AG04450 (cell line): ENCODE data around the gene AP1B1. TPM values are rescaled to one million over a fixed set of nuclear protein-coding genes. Genes with fewer than 3 reads are reported as not detected.
"Not testable (repeated sequence)": the region's sequence is repeated elsewhere in the genome, so short reads cannot be mapped to it uniquely, and the experiment has no call there.

ENCODE experiments used
- CTCF ChIA-PET: fragments of 300-600, 350-600 bp; formaldehyde crosslinking; extraction: SDS; loops from one replicate; lab custom pipeline; 2022; ENCODE audit warnings: antibody characterized with exemption, inconsistent platforms; lab: Charles Lee
- POLR2A ChIA-PET: fragments of 350-600 bp; formaldehyde crosslinking; extraction: SDS; loops from one replicate; lab custom pipeline; 2021; ENCODE audit warnings: antibody characterized with exemption, inconsistent platforms; lab: Yijun Ruan, JAX
- DNase-seq: peaks from one replicate; pipeline ENCODE4 v3.0.0-alpha.2; 2011; ENCODE audit warnings: low read depth, low spot score
- H3K27ac ChIP-seq: one replicate; pipeline ENCODE4 v1.5.1; 2012; ENCODE audit warnings: low read depth, low read length, control low read depth
- H3K27me3 ChIP-seq: one replicate; pipeline ENCODE4 v1.6.0; 2012; ENCODE audit warnings: low read length; ENCODE audit not compliant: control insufficient read depth, insufficient read depth
- H3K4me3 ChIP-seq: 2 replicates; pipeline ENCODE4 v1.5.1; 2011; ENCODE audit warnings: mild to moderate bottlenecking, low read depth, low read length, control low read depth
- H3K9me3 ChIP-seq: 2 replicates; pipeline ENCODE4 v1.5.1; 2012; ENCODE audit warnings: low read length; ENCODE audit not compliant: control insufficient read depth, insufficient read depth
- polyA plus RNA-seq: library from polyadenylated mRNA; depleted of rRNA; stranded (reverse); fragments of >200 nt; gene quantifications from 2 replicates; pipeline ENCODE4 v1.2.3, GENCODE V29; 2011
- TF ChIP-seq, protein P1 (sequence below): IDR thresholded peaks from 2 replicates; pipeline ENCODE4 v1.5.1; 2011; ENCODE audit warnings: low read depth, low read length, control low read depth, inconsistent platforms

Gene AP1B1
- polyA plus RNA-seq, 1 experiment = 54.1 TPM

DNA sequence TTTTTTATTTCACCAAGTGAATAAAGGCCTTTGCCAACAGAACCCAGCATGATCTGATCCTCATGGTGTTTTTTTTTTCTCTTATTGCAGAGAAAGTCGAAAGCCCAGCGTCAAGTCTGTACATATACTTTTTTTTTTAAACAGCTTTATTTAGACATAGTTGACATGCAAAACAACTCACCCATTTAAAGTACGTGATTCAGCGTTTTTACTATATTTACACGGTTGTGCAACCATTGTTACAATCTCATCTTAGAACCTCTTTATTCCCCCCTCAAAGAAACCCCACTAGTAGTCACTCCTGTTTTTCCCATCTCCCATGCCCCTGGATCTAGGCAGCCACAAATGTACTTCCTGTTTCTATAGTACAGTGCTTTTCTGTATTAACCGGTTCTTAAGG is 20.6 kb upstream of the AP1B1 start:
- Histone ChIP-seq H3K27ac (no peak overlapping the region), H3K4me3 (no peak overlapping the region), H3K27me3 (no peaks in the 10 kb centered on the region), H3K9me3 (no peaks in the 10 kb centered on the region)
- TF ChIP-seq, protein P1, sequence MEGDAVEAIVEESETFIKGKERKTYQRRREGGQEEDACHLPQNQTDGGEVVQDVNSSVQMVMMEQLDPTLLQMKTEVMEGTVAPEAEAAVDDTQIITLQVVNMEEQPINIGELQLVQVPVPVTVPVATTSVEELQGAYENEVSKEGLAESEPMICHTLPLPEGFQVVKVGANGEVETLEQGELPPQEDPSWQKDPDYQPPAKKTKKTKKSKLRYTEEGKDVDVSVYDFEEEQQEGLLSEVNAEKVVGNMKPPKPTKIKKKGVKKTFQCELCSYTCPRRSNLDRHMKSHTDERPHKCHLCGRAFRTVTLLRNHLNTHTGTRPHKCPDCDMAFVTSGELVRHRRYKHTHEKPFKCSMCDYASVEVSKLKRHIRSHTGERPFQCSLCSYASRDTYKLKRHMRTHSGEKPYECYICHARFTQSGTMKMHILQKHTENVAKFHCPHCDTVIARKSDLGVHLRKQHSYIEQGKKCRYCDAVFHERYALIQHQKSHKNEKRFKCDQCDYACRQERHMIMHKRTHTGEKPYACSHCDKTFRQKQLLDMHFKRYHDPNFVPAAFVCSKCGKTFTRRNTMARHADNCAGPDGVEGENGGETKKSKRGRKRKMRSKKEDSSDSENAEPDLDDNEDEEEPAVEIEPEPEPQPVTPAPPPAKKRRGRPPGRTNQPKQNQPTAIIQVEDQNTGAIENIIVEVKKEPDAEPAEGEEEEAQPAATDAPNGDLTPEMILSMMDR = no peak
- ChIA-PET CTCF (no interaction called here), POLR2A (no interaction called here)
- DNase-seq = no peak

DNA sequence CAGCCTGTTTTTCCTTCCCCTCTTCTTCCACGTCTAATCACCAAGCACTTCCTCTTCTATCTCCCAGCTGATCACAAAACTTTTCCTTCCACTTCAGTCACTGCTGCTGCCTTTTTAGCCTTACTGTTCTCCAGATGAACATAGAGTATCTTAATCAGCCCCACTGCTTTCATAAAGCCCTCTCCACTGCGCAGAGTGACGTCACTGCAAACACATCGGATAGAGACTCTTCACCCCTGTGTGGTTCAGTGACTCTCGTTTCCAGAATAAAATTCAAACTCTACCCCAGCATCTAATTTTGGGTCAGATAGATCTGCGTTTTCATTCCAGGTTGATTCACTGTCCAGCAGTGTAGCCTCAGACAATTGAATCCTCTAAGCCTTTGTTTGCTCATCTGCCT is 13.2 kb upstream of the AP1B1 start:
- CTCF ChIA-PET = interaction anchor here (0.9 kb wide), 1 partner anchor 123 kb away, joined by 3 read pairs; no protein-coding TSS in a partner anchor
- H3K9me3 ChIP-seq, POLR2A ChIA-PET, H3K4me3 ChIP-seq, H3K27ac ChIP-seq, DNase-seq: not testable (repeated sequence)
- peaks cover 14% of the 10 kb centered on the region for H3K27me3 ChIP-seq

DNA sequence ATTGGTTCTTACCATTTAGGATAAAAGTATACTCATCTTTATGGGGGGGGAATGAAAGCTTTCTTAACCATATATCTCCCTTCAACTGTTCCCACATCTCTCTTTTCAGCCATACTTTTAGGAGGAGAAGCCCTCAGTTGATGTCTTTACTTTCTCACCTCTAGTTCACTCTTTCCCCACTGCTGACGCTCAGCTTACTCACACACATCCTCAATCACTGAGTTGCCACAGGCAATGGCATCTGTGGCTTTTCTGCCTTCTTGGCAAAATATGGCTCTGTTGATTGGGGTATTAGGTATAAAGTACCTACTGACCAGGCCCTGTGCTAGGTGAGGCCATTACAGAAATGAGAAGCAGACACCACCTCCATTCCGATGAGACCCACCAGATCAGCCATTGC is 12.2 kb upstream of the AP1B1 start:
- Histone ChIP-seq H3K9me3 (no peaks in the 10 kb centered on the region), H3K27me3 (peaks cover 14% of the 10 kb centered on the region), H3K27ac (no peak overlapping the region), H3K4me3 (no peak overlapping the region)
- TF ChIP-seq, protein P1 = no peak
- no peak for DNase-seq
- CTCF ChIA-PET = no interaction called here
- POLR2A ChIA-PET = no interaction called here

DNA sequence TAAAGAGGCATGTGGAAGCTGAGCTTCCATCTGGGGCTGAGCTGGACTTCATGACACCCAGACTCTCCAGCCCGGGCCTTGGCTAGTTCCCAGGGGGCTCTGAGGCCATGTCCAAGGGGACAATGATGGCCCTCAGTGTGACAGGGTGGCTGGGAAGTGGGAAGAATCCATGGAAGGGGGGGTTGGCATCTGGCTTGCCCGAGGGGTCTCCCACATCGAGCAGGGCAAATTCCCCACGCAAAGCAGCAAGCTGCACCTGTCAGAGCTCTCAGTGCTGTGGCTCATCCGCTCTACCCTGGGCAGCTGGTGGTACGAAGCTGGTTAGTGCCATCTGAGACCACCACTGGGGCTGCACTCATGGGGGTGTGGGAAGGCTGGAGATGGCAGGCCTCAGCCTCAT is 9.4 kb upstream of the AP1B1 start:
- CTCF ChIA-PET = no interaction called here
- DNase-seq = no peak
- POLR2A ChIA-PET = no interaction called here
- Histone ChIP-seq H3K27me3 (peaks cover 14% of the 10 kb centered on the region), H3K9me3 (no peaks in the 10 kb centered on the region), H3K4me3 (no peak overlapping the region), H3K27ac (no peak overlapping the region)
- TF ChIP-seq, protein P1 = no peak

DNA sequence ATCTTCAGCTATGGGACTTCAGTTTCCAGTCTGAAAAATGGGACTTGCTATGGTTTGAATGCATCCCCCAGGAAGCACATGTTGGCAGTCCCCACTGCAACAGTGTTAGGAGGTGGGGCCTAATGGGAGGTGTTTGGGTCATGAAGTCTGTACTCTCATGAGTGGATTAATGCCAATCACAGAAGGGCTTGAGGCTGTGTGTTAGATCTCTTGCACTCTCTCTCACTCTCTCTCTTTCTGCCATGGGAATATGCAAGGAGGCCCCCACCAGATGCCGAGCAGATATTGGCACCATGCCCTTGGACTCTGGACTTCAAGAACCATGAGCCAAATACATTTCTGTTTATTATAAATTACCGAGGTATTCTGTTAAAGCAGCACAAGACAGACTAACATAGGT is 7.8 kb upstream of the AP1B1 start:
- DNase-seq = no peak
- H3K9me3 ChIP-seq = no peaks in the 10 kb centered on the region
- POLR2A ChIA-PET = no interaction called here
- CTCF ChIA-PET = interaction anchor here (3.3 kb wide), 1 partner anchor 128 kb away, joined by 25 read pairs; no protein-coding TSS in a partner anchor
- no peak overlapping the region for H3K4me3 ChIP-seq
- H3K27ac ChIP-seq = no peak overlapping the region
- H3K27me3 ChIP-seq = peaks cover 12% of the 10 kb centered on the region
- TF ChIP-seq, protein P1 = no peak
